ENCODE measurements around the gene DUS1L. TPM values are rescaled to one million over a fixed set of nuclear protein-coding genes. Genes with fewer than 3 reads are reported as not detected.

DUS1L gene
- total RNA-seq, 1 donor from 2014 or later = 125 TPM

- no peaks in the 10 kb centered on the region for H3K27me3 ChIP-seq (ENCODE audit: control insufficient read depth, insufficient read depth, low read length)
- TF ChIP-seq CTCF (IDR thresholded peaks at IDR 0.05; ENCODE audit: insufficient read depth, low read length, severe bottlenecking) = no peak
- DNase-seq (ENCODE audit: low read depth) (no peak), FAIRE-seq (no peak)
- H3K36me3 ChIP-seq (ENCODE audit: control insufficient read depth, insufficient read depth, low read length) = peaks cover under 1% of the 10 kb centered on the region
- peak within 1 kb of the TSS; percentile 98 for H3K4me3 ChIP-seq (ENCODE audit: low read depth, low read length)
Observed at GRCh38 chr17:82022310-82022980, 43.2 kb downstream of the DUS1L start, which contains the start of gene CENPX. TSS of gene CENPX (minus strand) at chr17:82022878. CDS start at chr17:82022861, 17 bp downstream.

GRCh38 chr17:82021900-82022309 is 43.7 kb downstream of the DUS1L start:
- Histone ChIP-seq H3K4me3 (ENCODE audit: low read depth, low read length) (peak overlapping the region; percentile 98), H3K36me3 (ENCODE audit: control insufficient read depth, insufficient read depth, low read length) (no peaks in the 10 kb centered on the region), H3K27me3 (ENCODE audit: control insufficient read depth, insufficient read depth, low read length) (no peaks in the 10 kb centered on the region)
- FAIRE-seq (no peak), DNase-seq (ENCODE audit: low read depth) (no peak)
- TF ChIP-seq CTCF (IDR thresholded peaks at IDR 0.05; ENCODE audit: insufficient read depth, low read length, severe bottlenecking) = no peak

- FAIRE-seq = peak; percentile 75
- peak overlapping the region; percentile 98 for H3K4me3 ChIP-seq (ENCODE audit: low read depth, low read length)
- DNase-seq (ENCODE audit: low read depth) = peak; percentile 58
- peak; percentile 87 for TF ChIP-seq CTCF (IDR thresholded peaks at IDR 0.05; ENCODE audit: insufficient read depth, low read length, severe bottlenecking)
- H3K36me3 ChIP-seq (ENCODE audit: control insufficient read depth, insufficient read depth, low read length) = no peaks in the 10 kb centered on the region
- H3K27me3 ChIP-seq (ENCODE audit: control insufficient read depth, insufficient read depth, low read length) = no peaks in the 10 kb centered on the region
Observed at GRCh38 chr17:82021107-82021899, 44.3 kb downstream of the DUS1L start.

GRCh38 chr17:82020572-82021106 is 45.0 kb downstream of the DUS1L start:
- FAIRE-seq (no peak), DNase-seq (ENCODE audit: low read depth) (no peak)
- Histone ChIP-seq H3K4me3 (ENCODE audit: low read depth, low read length) (no peak overlapping the region), H3K36me3 (ENCODE audit: control insufficient read depth, insufficient read depth, low read length) (no peaks in the 10 kb centered on the region), H3K27me3 (ENCODE audit: control insufficient read depth, insufficient read depth, low read length) (no peaks in the 10 kb centered on the region)
- no peak for TF ChIP-seq CTCF (IDR thresholded peaks at IDR 0.05; ENCODE audit: insufficient read depth, low read length, severe bottlenecking)

- FAIRE-seq = no peak
- no peak for DNase-seq (ENCODE audit: low read depth)
- TF ChIP-seq CTCF (IDR thresholded peaks at IDR 0.05; ENCODE audit: insufficient read depth, low read length, severe bottlenecking) = peak; percentile 89
Observed at GRCh38 chr17:82019690-82020571, 45.7 kb downstream of the DUS1L start.

More at GRCh38 chr17:82019690-82020571, 45.7 kb downstream of the DUS1L start:
- Histone ChIP-seq H3K36me3 (ENCODE audit: control insufficient read depth, insufficient read depth, low read length) (no peaks in the 10 kb centered on the region), H3K4me3 (ENCODE audit: low read depth, low read length) (no peak overlapping the region), H3K27me3 (ENCODE audit: control insufficient read depth, insufficient read depth, low read length) (no peaks in the 10 kb centered on the region)

Data from bronchial epithelial cell (primary cell).